ENCODE measurements around the gene KIAA1217. TPM values are rescaled to one million over a fixed set of nuclear protein-coding genes. Genes with fewer than 3 reads are reported as not detected.

KIAA1217 gene
- total and polyA plus RNA-seq, 2 of the 4 experiments (the other 2 are of a cell fraction) = 3.4 to 4.4 TPM

- intact Hi-C loops (cut with micrococcal nuclease) = no loop called here
- no peaks in the 10 kb centered on the region for H4K20me1 ChIP-seq (ENCODE audit: insufficient read depth, low read length)
- ChIA-PET POLR2A (ENCODE audit: unreplicated experiment) (no interaction called here), CTCF (no interaction called here)
- H4K5ac ChIP-seq (ENCODE audit: low read depth, low read length) = no peak overlapping the region
- H3K4me3 ChIP-seq (ENCODE audit: insufficient read depth, low read depth, low read length) = no peak overlapping the region
- H3K4me1 ChIP-seq (ENCODE audit: control insufficient read depth, insufficient read depth, low read length) = no peaks in the 10 kb centered on the region
- no peak overlapping the region for H3K9ac ChIP-seq (ENCODE audit: low read depth, low read length)
- no peaks in the 10 kb centered on the region for H3K9me3 ChIP-seq (ENCODE audit: control insufficient read depth, insufficient read depth, low read length)
- no TSS peak for BruUV-seq (replicated peaks)
- H3K4me2 ChIP-seq (ENCODE audit: low read depth, low read length) = no peak overlapping the region
- no peaks in the 10 kb centered on the region for H3K79me1 ChIP-seq (ENCODE audit: low read depth in 1 of 2, low read length in 2 of 2)
- TF ChIP-seq CEBPB (IDR thresholded peaks at IDR 0.05; ENCODE audit: low read depth, low read length) (no peak), RAD21 (IDR thresholded peaks at IDR 0.05; ENCODE audit: low read length) (no peak), NFE2L2 (IDR thresholded peaks at IDR 0.05; ENCODE audit: low read depth, low read length) (no peak), BHLHE40 (IDR thresholded peaks at IDR 0.05; ENCODE audit: low read depth, low read length) (no peak), RFX5 (IDR thresholded peaks at IDR 0.05; ENCODE audit: low read depth, low read length) (no peak), POLR2A (IDR thresholded peaks at IDR 0.05; ENCODE audit: low read depth, low read length) (no peak), MAFK (IDR thresholded peaks at IDR 0.05; ENCODE audit: low read depth, low read length) (no peak), FOS (IDR thresholded peaks at IDR 0.05; ENCODE audit: low read depth, low read length) (no peak), MAZ (IDR thresholded peaks at IDR 0.05; ENCODE audit: borderline replicate concordance, low read depth, low read length) (no peak), USF2 (IDR thresholded peaks at IDR 0.05; ENCODE audit: low read depth, low read length) (no peak)
- H3K14ac ChIP-seq (replicated peaks; ENCODE audit: low read depth, low read length) = no peak overlapping the region
- no peak overlapping the region for H3K23ac ChIP-seq (ENCODE audit: low read depth, low read length)
- no peak overlapping the region for H2BK5ac ChIP-seq (ENCODE audit: low read depth, low read length, poor library complexity, severe bottlenecking)
- no peak overlapping the region for H4K91ac ChIP-seq (ENCODE audit: insufficient read depth, low read depth, low read length)
- no peaks in the 10 kb centered on the region for H3K9me1 ChIP-seq (ENCODE audit: insufficient read depth, low read length)
- H2AK5ac ChIP-seq (ENCODE audit: low read depth, low read length) = no peak overlapping the region
- no peak overlapping the region for H4K8ac ChIP-seq (ENCODE audit: low read depth in 2 of 2, low read length in 2 of 2)
- dilution Hi-C loops (cut with HindIII; ENCODE audit: low sequenced_read_pairs, unreplicated experiment) = no loop called here
- in situ Hi-C loops (cut with MboI; ENCODE audit: low sequenced_read_pairs) = no loop called here
- no peak overlapping the region for H2AFZ ChIP-seq (replicated peaks; ENCODE audit: low read length, poor library complexity)
- no peak overlapping the region for H2AK9ac ChIP-seq (replicated peaks; ENCODE audit: low read depth, low read length, poor library complexity)
- H3K36me3 ChIP-seq (ENCODE audit: control insufficient read depth, insufficient read depth, low read length) = no peaks in the 10 kb centered on the region
- no peak overlapping the region for H3K56ac ChIP-seq (ENCODE audit: extremely low read depth, insufficient read depth, low read length)
- H2BK15ac ChIP-seq (ENCODE audit: low read depth, low read length) = no peak overlapping the region
- H2BK120ac ChIP-seq (ENCODE audit: low read depth, low read length) = no peak overlapping the region
- H3K18ac ChIP-seq (ENCODE audit: low read depth, low read length) = no peak overlapping the region
- WGBS, 2 experiments (ENCODE audit: extremely low coverage in 2 of 2, insufficient read length in 1 of 2) = no CpG with 5 or more reads among the region's 4 CpGs
- H3K4ac ChIP-seq (ENCODE audit: low read depth, low read length) = no peak overlapping the region
- no peak for DNase-seq
- H3K27ac ChIP-seq (ENCODE audit: insufficient read depth, low read length) = no peak overlapping the region
- no peak overlapping the region for H2BK20ac ChIP-seq (ENCODE audit: low read depth, low read length)
- peaks cover 13% of the 10 kb centered on the region for H3K27me3 ChIP-seq (ENCODE audit: control insufficient read depth, insufficient read depth, low read length)
- ATAC-seq (ENCODE audit: low read depth) = no peak
Measured at GRCh38 chr10:24375510-24375909, 166.6 kb downstream of the KIAA1217 start.
